WTC11 (cell line): ENCODE data around the gene SLC8A3. TPM values are rescaled to one million over a fixed set of nuclear protein-coding genes. Genes with fewer than 3 reads are reported as not detected.

Experiments used
- ATAC-seq: fragments of 200-7000 bp; cut with Tn5 transposase; 2 replicates; pipeline ENCODE4 v1.10.0; 2021; ENCODE audit warnings: mild to moderate bottlenecking, moderate library complexity
- CTCF ChIA-PET: fragments of 300-600 bp; sonication (Branson Sonifier 250); formaldehyde crosslinking; loops from one replicate; lab custom pipeline; 2021; ENCODE audit warnings: antibody characterized with exemption; lab: Charles Lee
- POLR2A ChIA-PET: fragments of 350-600 bp; sonication (Branson Sonifier 250); formaldehyde crosslinking; loops from one replicate; lab custom pipeline; 2021; ENCODE audit warnings: antibody characterized with exemption; lab: Charles Lee
- DNase-seq: peaks from one replicate; pipeline ENCODE4 v3.0.0; 2021; ENCODE audit warnings: low spot score
- H3K27ac Mint-ChIP-seq: 2 replicates; pipeline ENCODE4 v1.8.0; 2021; ENCODE audit warnings: mixed read lengths
- H3K27me3 Mint-ChIP-seq: 2 replicates; pipeline ENCODE4 v1.8.0; 2021; ENCODE audit warnings: low read depth, mild to moderate bottlenecking, moderate library complexity, mixed read lengths
- H3K36me3 Mint-ChIP-seq: 2 replicates; pipeline ENCODE4 v1.8.0; 2021; ENCODE audit warnings: mixed read lengths
- H3K4me1 Mint-ChIP-seq: 2 replicates; pipeline ENCODE4 v1.8.0; 2022; ENCODE audit warnings: mixed read lengths
- H3K4me3 Mint-ChIP-seq: 2 replicates; pipeline ENCODE4 v1.8.0; 2021; ENCODE audit warnings: mild to moderate bottlenecking, moderate library complexity, mixed read lengths
- H3K9me3 Mint-ChIP-seq: 2 replicates; pipeline ENCODE4 v1.8.0; 2021; ENCODE audit warnings: mixed read lengths
- ELF4 ChIP-seq: sonication (generic); formaldehyde crosslinking; IDR thresholded peaks from 2 replicates; pipeline ENCODE4 v1.8.1; 2022; ENCODE audit warnings: low read depth, mild to moderate bottlenecking, moderate library complexity, missing genetic modification reagents
- JAZF1 ChIP-seq: fragments of 250-450 bp; sonication (Bioruptor Pico); IDR thresholded peaks from 2 replicates; pipeline ENCODE4 v1.9.0; 2021; ENCODE audit warnings: moderate library complexity, mild to moderate bottlenecking, inconsistent platforms
- MYBL2 ChIP-seq: sonication (generic); formaldehyde crosslinking; IDR thresholded peaks from 2 replicates; pipeline ENCODE4 v1.8.1; 2023; ENCODE audit warnings: mild to moderate bottlenecking, moderate library complexity, missing genetic modification reagents
- NFE2L1 ChIP-seq: sonication (generic); formaldehyde crosslinking; IDR thresholded peaks from 2 replicates; pipeline ENCODE4 v1.8.1; 2023; ENCODE audit warnings: missing genetic modification reagents
- NR2C2 ChIP-seq: sonication (generic); formaldehyde crosslinking; IDR thresholded peaks from 2 replicates; pipeline ENCODE4 v1.8.0; 2022; ENCODE audit warnings: mild to moderate bottlenecking, missing genetic modification reagents
- RELA ChIP-seq: sonication (generic); formaldehyde crosslinking; IDR thresholded peaks from 2 replicates; pipeline ENCODE4 v1.8.1; 2022; ENCODE audit warnings: missing genetic modification reagents, mild to moderate bottlenecking, borderline replicate concordance
- SMAD3 ChIP-seq: sonication (generic); formaldehyde crosslinking; IDR thresholded peaks from 2 replicates; pipeline ENCODE4 v1.8.0; 2022; ENCODE audit warnings: missing genetic modification reagents, mild to moderate bottlenecking, borderline replicate concordance
- ZNF232 ChIP-seq: sonication (generic); formaldehyde crosslinking; IDR thresholded peaks from 2 replicates; pipeline ENCODE4 v1.8.0; 2022; ENCODE audit warnings: mild to moderate bottlenecking, missing genetic modification reagents
- ZNF317 ChIP-seq: sonication (generic); formaldehyde crosslinking; IDR thresholded peaks from 2 replicates; pipeline ENCODE4 v1.8.1; 2023; ENCODE audit warnings: low read depth, mild to moderate bottlenecking, moderate library complexity, missing genetic modification reagents, borderline replicate concordance
- ZNF396 ChIP-seq: fragments of 250-450 bp; sonication (Bioruptor Pico); IDR thresholded peaks from 2 replicates; pipeline ENCODE4 v1.8.0; 2021; ENCODE audit warnings: mild to moderate bottlenecking, moderate library complexity, borderline replicate concordance
- total RNA-seq: library from RNA; stranded (reverse); gene quantifications from 3 replicates; pipeline ENCODE4 v1.2.3, GENCODE V29; 2021
- TF ChIP-seq, protein P1 (sequence below): sonication (generic); formaldehyde crosslinking; IDR thresholded peaks from 2 replicates; pipeline ENCODE4 v1.8.1; 2022; ENCODE audit warnings: mild to moderate bottlenecking, missing genetic modification reagents, moderate library complexity, borderline replicate concordance
- TF ChIP-seq, protein P2 (sequence below): sonication (generic); formaldehyde crosslinking; IDR thresholded peaks from 2 replicates; pipeline ENCODE4 v1.8.0; 2022; ENCODE audit warnings: mild to moderate bottlenecking, missing genetic modification reagents
- TF ChIP-seq, protein P3 (sequence below): sonication (generic); formaldehyde crosslinking; IDR thresholded peaks from 2 replicates; pipeline ENCODE4 v1.8.1; 2023; ENCODE audit warnings: mild to moderate bottlenecking, moderate library complexity, missing genetic modification reagents
- TF ChIP-seq, protein P4 (sequence below): sonication (generic); formaldehyde crosslinking; conservative IDR thresholded peaks from 2 replicates; pipeline ENCODE4 v1.8.1; 2023; ENCODE audit warnings: mild to moderate bottlenecking, low read depth, missing genetic modification reagents, moderate library complexity
- TF ChIP-seq, protein P5 (sequence below): sonication (generic); formaldehyde crosslinking; IDR thresholded peaks from 2 replicates; pipeline ENCODE4 v1.8.0; 2023; ENCODE audit warnings: mild to moderate bottlenecking, missing genetic modification reagents
- TF ChIP-seq, protein P6 (sequence below): sonication (generic); formaldehyde crosslinking; IDR thresholded peaks from 2 replicates; pipeline ENCODE4 v1.8.0; 2022; ENCODE audit warnings: mild to moderate bottlenecking, missing genetic modification reagents
- TF ChIP-seq, protein P7 (sequence below): sonication (generic); formaldehyde crosslinking; conservative IDR thresholded peaks from 2 replicates; pipeline ENCODE4 v1.8.1; 2022; ENCODE audit warnings: mild to moderate bottlenecking, missing genetic modification reagents

SLC8A3 gene
- total RNA-seq, 1 experiment from 2014 or later: 0.63 TPM

DNA sequence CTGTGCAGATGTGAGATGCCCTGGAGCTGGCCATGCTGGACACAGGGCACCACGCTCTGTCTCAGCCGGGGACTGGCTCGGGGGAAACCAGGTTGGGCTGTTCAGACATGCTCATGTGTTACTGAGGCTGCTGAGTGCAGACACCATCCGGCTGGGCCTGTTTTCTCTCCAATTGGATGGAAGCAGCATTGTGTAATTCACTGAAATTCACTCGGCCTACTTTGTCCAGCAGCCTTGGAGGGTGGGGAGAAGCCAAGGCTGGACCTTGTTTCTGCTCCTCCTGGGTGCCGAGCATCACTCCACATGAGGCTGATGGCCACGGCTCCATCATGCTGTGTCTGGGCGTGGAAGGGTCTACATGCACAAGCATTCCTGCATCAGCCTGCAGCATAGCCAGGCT, 178.8 kb downstream of the SLC8A3 start:
- TF ChIP-seq ELF4 (CRISPR knock-in tag): no peak
- no peak for TF ChIP-seq JAZF1
- no peak for TF ChIP-seq MYBL2 (CRISPR knock-in tag)
- TF ChIP-seq, protein P1, sequence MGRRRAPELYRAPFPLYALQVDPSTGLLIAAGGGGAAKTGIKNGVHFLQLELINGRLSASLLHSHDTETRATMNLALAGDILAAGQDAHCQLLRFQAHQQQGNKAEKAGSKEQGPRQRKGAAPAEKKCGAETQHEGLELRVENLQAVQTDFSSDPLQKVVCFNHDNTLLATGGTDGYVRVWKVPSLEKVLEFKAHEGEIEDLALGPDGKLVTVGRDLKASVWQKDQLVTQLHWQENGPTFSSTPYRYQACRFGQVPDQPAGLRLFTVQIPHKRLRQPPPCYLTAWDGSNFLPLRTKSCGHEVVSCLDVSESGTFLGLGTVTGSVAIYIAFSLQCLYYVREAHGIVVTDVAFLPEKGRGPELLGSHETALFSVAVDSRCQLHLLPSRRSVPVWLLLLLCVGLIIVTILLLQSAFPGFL (CRISPR knock-in tag): no peak
- TF ChIP-seq NR2C2: no peak
- TF ChIP-seq, protein P2, sequence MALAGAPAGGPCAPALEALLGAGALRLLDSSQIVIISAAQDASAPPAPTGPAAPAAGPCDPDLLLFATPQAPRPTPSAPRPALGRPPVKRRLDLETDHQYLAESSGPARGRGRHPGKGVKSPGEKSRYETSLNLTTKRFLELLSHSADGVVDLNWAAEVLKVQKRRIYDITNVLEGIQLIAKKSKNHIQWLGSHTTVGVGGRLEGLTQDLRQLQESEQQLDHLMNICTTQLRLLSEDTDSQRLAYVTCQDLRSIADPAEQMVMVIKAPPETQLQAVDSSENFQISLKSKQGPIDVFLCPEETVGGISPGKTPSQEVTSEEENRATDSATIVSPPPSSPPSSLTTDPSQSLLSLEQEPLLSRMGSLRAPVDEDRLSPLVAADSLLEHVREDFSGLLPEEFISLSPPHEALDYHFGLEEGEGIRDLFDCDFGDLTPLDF (CRISPR knock-in tag): no peak
- TF ChIP-seq, protein P3, sequence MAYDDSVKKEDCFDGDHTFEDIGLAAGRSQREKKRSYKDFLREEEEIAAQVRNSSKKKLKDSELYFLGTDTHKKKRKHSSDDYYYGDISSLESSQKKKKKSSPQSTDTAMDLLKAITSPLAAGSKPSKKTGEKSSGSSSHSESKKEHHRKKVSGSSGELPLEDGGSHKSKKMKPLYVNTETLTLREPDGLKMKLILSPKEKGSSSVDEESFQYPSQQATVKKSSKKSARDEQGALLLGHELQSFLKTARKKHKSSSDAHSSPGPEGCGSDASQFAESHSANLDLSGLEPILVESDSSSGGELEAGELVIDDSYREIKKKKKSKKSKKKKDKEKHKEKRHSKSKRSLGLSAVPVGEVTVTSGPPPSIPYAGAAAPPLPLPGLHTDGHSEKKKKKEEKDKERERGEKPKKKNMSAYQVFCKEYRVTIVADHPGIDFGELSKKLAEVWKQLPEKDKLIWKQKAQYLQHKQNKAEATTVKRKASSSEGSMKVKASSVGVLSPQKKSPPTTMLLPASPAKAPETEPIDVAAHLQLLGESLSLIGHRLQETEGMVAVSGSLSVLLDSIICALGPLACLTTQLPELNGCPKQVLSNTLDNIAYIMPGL (CRISPR knock-in tag): no peak
- TF ChIP-seq SMAD3: no peak
- TF ChIP-seq, protein P4, sequence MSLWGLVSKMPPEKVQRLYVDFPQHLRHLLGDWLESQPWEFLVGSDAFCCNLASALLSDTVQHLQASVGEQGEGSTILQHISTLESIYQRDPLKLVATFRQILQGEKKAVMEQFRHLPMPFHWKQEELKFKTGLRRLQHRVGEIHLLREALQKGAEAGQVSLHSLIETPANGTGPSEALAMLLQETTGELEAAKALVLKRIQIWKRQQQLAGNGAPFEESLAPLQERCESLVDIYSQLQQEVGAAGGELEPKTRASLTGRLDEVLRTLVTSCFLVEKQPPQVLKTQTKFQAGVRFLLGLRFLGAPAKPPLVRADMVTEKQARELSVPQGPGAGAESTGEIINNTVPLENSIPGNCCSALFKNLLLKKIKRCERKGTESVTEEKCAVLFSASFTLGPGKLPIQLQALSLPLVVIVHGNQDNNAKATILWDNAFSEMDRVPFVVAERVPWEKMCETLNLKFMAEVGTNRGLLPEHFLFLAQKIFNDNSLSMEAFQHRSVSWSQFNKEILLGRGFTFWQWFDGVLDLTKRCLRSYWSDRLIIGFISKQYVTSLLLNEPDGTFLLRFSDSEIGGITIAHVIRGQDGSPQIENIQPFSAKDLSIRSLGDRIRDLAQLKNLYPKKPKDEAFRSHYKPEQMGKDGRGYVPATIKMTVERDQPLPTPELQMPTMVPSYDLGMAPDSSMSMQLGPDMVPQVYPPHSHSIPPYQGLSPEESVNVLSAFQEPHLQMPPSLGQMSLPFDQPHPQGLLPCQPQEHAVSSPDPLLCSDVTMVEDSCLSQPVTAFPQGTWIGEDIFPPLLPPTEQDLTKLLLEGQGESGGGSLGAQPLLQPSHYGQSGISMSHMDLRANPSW (CRISPR knock-in tag): no peak
- TF ChIP-seq RELA (CRISPR knock-in tag): no peak
- no peak for TF ChIP-seq ZNF232 (CRISPR knock-in tag)
- no peak for TF ChIP-seq ZNF396 (CRISPR knock-in tag)
- TF ChIP-seq ZNF317 (CRISPR knock-in tag): no peak
- TF ChIP-seq, protein P5, sequence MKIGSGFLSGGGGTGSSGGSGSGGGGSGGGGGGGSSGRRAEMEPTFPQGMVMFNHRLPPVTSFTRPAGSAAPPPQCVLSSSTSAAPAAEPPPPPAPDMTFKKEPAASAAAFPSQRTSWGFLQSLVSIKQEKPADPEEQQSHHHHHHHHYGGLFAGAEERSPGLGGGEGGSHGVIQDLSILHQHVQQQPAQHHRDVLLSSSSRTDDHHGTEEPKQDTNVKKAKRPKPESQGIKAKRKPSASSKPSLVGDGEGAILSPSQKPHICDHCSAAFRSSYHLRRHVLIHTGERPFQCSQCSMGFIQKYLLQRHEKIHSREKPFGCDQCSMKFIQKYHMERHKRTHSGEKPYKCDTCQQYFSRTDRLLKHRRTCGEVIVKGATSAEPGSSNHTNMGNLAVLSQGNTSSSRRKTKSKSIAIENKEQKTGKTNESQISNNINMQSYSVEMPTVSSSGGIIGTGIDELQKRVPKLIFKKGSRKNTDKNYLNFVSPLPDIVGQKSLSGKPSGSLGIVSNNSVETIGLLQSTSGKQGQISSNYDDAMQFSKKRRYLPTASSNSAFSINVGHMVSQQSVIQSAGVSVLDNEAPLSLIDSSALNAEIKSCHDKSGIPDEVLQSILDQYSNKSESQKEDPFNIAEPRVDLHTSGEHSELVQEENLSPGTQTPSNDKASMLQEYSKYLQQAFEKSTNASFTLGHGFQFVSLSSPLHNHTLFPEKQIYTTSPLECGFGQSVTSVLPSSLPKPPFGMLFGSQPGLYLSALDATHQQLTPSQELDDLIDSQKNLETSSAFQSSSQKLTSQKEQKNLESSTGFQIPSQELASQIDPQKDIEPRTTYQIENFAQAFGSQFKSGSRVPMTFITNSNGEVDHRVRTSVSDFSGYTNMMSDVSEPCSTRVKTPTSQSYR (CRISPR knock-in tag): no peak
- no peak for TF ChIP-seq NFE2L1 (CRISPR knock-in tag)
- TF ChIP-seq, protein P6, sequence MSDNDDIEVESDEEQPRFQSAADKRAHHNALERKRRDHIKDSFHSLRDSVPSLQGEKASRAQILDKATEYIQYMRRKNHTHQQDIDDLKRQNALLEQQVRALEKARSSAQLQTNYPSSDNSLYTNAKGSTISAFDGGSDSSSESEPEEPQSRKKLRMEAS (CRISPR knock-in tag): no peak
- TF ChIP-seq, protein P7, sequence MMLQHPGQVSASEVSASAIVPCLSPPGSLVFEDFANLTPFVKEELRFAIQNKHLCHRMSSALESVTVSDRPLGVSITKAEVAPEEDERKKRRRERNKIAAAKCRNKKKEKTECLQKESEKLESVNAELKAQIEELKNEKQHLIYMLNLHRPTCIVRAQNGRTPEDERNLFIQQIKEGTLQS (CRISPR knock-in tag): no peak
- POLR2A ChIA-PET: no interaction called here
- ATAC-seq: no peak
- CTCF ChIA-PET: interaction anchor here (1.9 kb wide), 1 partner anchor 18 kb away, joined by 5 read pairs; no protein-coding TSS in a partner anchor
- peaks cover 16% of the 10 kb centered on the region for H3K4me1 Mint-ChIP-seq
- H3K4me3 Mint-ChIP-seq: no peak overlapping the region
- no peak overlapping the region for H3K27ac Mint-ChIP-seq
- no peak for DNase-seq
- H3K9me3 Mint-ChIP-seq: peaks cover 12% of the 10 kb centered on the region; the same call in 1 of the 2 replicates
- H3K36me3 Mint-ChIP-seq: no peaks in the 10 kb centered on the region
- H3K27me3 Mint-ChIP-seq: no peaks in the 10 kb centered on the region
